ENCODE data around the gene ANXA11.
A peak's percentile ranks its signal among the peaks of the same experiment; 100 is the strongest.
"Not testable (repeated sequence)": the region's sequence is repeated elsewhere in the genome, so short reads cannot be mapped to it uniquely, and the experiment has no call there.

Gene ANXA11

DNA sequence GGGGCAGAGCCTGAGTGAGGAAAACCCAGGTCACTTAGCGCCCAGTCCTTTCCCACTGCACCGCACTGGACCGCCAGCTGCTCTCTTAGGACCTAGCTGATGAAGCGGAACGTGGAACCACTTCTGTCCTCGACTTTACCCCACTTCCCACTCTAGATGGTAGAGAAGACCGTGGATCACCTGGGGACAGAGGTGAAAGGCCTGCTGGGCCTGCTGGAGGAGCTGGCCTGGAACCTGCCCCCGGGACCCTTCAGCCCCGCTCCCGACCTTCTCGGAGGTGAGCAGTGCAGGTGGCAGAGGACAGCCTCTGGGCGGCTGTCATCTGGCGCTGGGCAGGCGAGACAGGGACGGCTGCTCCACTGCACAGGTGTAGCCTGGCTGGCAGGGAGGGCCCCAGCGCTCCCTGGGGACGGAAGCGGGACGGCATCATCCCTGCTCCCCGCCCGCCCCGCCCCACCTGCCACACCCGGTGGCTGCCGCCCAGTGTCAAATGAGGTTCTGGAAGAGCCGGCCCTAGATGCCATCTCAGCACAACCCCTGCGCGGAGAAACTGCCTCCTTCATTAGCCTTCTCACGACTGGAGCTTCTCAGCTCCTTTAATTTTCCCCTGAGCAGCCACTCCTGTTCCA is 61.2 kb downstream of the ANXA11 start:
- peak; percentile 17 for DNase-seq

DNA sequence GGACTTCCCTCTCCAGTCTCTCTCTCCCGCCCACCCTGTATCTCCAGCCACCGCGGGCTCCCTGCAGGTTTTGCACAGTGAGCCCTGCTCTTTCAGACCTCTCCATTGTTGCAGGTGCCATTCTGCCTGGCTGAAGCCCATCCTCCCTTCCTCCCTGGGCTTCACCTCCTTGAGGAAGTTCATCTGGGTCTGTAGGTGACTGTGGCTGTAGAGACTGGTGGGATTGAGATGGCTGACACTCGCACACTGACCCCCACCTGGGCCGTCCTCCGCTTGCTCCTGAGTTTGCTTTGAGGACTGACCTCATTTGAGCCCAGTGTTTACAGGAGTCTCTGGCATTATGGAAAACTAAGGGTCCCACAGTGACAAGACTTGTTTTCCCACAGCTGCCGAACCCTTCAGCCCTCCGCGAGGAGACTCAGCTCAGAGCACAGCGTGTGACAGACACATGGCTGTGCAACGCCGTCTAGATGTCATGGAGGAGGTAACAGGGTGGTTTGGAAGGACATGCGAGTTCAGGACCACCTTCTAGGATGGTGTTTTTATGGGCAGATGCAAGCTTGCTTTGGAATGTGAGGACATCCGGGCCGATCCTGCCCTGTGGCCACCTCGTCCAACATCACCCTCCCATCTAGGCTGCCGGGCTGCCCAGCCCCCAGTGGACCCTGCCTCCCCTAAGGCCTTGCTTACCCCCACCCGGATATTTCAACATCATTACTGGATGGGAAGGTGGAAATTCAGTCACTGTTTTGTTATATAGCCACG is 63.5 kb downstream of the ANXA11 start:
- DNase-seq: no peak

DNA sequence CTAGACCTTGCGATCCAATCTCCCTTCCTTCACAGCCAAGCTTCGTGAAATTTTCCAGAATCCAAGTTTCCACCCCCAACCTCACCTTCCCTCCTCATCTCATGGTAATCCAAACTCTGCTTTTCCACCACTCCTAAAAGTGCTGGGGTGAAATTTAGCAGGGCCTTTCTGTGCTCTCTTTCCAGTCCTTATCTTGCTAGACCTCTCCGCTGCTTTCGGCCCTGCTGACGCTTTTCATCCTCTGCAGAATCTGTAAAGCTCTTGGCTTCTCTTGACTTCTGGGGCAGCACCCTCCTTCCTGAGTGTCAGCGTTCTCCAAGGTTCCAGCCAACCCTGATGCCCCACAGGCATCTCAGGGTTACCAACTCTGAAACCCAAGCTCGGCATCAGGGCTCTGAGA is 65.1 kb downstream of the ANXA11 start:
- no peak for DNase-seq

DNA sequence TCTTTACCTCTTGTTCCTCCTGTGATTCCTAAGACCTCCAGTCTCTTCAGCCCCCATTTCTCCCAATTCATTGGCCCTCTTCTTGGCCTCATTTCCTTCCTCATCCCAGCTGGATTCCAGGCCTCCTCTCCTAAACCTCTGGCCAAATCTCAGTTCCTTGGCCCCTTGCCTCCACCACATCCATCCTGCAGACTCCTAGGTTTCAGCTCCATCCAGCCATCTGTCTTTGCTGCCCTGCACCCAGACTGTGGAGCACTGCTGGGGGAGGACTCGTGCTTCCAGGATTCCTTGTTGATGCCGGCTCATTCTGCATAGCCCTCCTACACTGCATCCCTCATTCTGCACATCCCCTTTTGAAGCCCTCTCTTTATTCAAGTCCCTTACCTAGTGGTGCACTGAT is 66.1 kb downstream of the ANXA11 start:
- DNase-seq: no peak

DNA sequence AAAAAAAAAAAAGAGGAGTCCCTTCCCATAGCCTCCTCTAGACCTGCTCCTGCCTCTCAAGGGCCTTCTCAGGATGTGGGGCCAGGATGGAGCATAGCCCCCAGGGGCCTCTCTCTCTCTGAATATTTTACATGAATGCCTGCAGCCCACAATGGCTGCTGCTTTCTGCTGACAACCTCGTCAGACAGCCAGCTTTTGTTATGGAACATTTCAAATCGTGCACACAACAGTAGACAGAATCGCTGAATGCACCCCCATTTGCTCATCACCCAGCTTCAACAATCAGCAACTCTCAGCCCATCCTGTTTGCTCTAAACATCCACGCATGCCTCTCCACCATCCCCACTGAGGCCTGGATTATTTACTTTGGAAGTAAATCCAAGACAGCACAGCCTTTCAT is 67.4 kb downstream of the ANXA11 start:
- no peak for DNase-seq

DNA sequence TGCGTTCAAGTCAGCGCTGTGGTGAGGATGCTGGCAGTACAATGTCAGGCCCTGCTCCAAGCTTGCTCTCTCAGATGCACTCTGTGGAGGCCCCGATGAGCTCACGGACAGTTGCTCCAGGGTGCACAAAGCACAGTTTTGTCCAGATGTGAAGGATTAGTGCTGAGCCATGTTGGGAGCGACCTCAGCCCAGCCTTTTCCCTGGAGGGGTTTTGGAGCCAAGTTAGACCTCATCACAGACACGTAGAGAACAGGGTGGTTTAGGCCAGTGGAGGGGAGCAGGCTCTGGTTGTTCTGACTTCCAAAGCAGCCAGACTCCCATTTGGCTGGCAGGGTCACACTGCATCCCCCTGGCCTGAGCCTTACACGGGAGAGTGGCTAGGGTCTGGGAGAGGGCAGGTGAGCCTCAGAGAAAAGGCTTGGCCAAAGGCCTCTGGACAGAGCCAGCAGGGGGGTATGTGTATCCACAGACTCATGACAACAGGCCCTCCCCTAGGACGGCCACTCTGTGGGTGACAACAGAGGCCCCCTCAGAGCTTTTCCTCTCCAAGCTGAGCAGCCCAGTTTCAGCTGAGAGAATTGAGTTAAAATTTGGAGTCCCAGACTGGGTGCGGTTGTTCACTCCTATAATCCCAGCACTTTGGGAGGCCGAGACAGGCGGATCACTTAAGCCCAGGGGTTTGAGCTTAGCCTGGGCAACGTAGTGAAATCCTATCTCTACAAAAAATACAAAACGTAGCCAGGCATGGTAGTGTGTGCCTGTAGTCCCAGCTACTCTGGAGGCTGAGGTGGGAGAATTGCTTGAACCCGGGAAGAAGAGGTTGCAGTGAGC is 68.1 kb downstream of the ANXA11 start:
- no peak for DNase-seq

DNA sequence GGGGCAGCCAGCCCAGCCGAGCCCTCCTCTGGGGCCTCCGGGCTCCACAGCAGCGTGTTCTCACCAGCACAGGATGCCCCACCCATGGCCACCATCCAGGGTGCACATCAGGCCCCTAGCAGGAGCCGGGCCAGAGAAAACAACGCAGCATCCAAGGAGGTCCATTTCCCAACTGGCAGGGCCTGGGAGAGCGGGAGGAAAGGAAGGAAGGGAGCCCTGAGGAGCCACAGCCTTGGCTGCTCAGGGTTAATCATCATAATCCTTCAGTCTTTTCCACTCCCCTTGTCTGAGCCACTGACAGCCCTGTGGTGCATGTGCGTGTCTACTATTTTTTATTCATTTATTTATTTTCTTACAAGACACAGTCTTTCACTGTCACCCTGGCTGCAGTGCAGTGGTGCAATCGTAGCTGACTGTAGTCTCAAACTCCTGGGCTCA is 69.2 kb downstream of the ANXA11 start:
- no peak for DNase-seq

DNA sequence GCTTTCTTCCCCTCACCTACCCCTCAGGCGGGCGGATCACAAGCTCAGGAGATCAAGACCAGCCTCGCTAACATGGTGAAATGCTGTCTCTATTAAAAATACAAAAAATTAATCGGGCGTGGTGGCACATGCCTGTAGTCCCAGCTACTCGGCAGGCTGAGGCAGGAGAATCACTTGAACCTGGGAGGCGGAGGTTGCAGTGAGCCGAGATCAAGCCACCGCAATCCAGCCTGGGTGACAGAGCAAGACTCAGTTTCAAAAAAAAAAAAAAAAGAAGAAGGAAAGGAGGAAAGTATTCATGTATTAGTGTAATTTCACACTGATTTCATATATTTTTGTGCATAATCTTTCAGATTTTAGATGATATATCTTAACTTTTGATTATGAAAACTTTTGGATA is 71.7 kb downstream of the ANXA11 start:
- DNase-seq: not testable (repeated sequence)

DNA sequence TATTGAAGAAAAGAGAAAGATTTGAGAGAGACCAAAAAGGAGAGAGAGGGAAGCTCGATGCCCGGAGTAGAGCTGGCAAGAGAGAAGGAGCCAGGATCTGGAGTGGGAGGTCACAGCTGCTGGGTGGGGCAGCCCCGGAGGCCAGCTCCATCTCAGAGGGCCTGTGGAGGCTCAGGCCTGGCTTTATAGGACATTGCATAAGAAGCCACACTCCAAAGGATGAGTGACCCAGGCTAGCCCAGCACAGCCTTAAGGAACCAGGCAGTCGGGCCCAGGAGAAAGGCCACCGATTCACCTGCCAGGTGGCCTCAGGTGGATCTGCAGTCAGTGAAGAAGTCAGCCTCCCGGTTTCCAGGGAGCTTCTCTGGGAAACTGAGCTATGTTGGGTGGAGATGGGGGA is 72.1 kb downstream of the ANXA11 start:
- DNase-seq: no peak

DNA sequence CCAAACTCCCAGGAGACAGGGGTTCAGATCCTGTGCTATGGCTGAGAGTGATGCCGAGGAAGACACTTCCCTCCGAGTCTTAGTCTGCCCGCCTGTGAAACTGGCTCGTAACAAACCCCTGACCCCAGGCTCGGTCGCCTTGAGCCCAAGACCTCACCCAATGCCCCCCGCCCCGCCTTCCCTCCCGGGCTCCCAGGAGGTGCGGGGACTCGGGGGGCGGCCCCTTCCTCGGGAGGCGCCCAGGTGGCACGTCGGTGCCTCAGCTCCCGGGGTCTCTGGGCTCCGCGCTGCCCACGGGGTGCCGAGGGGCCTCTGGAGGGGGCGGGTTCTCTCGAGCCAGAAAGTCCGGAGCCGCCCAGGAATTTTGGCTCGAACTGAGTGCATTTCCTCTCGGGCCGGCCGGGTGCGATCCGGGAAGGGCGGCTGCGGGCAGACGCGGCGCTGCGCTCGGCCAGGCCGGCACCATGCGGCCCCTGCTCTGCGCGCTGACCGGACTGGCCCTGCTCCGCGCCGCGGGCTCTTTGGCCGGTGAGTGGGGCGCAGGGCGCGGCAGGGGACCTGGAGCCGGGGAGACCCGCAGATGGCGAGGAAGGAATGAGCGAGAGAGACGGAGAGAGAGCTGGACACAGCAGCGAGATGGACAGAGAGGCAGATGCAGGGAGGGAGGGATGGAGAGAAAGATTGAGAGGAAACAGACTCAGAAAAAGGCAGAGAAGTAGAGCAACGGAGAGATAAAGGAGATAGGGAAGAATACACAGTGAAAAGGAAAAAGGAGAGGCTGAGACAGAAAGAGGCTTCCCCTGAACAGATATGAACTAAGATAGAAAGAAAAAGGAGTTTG is 72.8 kb downstream of the ANXA11 start, which contains the start of gene PLAC9:
Gene PLAC9, plus strand, starts transcription at position 432 of the 841 bp plus-strand sequence. Its CDS starts 33 bp downstream, at position 465.
- no peak for DNase-seq

DNA sequence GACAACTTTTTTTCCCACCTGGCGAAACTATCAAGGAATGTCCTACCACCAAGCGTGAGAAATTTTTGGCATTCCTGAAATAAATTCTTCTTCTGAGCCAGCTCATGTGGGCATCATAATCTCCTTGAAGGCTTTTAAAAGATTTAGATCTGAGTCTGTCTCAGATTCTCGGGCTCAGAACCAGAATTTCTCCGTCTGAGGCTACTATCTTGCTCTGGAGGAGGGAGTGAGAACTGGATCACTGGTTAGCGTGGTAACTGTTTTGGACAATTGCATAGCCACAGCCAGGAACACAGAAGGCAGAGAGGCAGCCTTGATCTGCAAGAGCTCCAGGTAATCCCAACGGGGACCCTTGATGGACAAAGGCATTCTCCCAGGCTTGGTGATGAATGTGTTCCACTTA is 73.8 kb downstream of the ANXA11 start:
- DNase-seq: no peak

DNA sequence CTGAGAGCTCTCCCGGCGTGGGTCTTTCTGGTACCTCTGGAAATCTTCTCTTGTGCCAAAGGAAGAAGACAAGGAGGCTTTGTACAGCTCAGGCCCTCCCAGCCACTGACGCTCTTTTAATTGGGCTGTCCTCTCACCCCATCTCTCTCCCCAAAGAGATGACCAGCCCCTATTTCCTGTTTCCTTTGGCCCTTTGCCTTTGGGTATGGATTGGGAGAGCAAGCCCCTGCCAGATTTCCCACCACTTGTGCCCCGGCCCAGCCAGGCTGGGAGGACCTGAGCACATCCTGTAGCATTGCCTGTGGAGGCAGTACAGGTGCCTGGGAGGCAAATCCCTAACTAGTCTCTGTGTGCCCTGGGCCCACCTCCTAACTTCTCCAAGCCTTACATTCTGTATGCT is 78.5 kb downstream of the ANXA11 start:
- DNase-seq: no peak

DNA sequence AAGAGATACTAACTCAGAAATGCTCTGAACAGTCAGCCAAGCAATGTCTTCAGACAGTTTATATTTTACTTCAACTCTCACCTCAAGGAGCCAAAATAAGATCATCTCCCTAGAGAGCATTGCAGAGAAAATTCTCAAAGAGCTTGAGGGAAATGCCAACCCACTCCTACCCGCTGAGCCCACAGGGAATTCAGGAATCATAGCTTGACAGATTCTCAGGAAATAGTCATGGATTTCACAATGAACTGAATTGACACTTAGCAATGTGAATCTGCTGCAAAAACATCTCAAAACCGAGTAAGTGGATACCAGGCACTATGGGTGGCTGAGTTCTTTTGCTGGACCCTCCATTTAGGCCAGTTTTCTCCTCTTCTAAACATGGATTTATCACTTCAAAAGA is 82.6 kb downstream of the ANXA11 start:
- no peak for DNase-seq

DNA sequence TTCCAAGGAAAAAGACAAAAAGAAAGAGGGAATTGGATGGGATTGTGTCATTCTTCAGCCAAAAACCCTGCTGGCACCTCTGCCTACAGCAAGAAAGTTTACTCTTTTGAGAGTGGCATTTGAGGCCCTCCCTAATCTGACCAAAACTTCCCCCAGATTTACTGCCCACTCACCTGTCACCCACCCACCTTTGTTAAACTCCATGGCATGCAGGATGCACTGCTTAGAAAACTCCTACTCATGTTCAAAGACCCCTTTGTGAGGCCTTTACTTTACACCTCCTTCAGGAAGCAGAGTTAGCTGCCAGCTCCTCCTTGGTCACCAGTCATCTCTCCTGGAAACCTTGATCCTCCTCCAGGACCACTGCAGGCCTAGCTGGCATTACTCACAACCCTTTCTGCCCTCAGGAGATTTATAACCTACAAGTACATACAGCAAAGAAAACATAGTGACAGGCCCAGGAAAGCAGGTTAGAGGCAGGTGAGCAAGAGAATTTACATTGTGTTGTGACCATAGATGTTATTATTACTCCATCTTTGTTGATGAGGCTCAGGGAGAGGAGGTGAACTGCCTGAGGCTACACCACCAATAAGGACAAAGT is 83.1 kb downstream of the ANXA11 start:
- DNase-seq: no peak

DNA sequence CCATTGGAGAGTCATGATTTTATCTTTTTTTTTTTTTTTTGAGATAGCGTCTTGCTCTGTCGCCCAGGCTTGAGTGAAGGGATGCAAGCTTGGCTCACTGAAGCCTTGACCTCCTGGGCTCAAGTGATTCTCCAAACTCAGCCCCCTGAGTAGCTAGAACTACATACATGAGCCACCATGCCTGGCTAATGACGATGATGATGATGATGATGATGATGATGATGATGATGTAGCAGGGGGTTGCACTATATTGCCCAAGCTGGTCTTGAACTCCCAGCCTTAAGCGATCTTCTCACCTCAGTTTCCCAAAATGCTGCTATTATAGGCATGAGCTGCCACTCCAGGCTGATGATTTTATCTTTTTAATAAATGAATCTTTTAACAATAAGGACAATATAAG is 86.7 kb downstream of the ANXA11 start:
- no peak for DNase-seq

DNA sequence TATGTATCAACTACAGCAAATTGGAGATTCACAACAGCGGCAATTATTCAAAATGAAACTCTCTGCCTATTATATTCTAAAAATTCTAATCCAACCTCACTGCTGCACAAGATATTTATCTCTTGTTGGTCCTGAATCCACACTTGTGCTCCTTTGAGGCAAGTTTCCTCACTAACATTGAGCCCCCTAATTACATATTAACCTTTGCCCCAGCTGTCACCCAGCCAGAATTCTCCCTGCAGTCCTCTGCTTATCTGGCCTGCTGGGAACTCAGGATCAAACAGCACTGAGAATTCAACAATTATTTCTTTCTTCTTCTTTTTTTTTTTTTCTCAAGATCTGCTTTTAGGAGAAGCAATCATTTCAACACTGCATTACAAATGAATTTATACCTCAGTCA is 94.4 kb downstream of the ANXA11 start:
- no peak for DNase-seq

DNA sequence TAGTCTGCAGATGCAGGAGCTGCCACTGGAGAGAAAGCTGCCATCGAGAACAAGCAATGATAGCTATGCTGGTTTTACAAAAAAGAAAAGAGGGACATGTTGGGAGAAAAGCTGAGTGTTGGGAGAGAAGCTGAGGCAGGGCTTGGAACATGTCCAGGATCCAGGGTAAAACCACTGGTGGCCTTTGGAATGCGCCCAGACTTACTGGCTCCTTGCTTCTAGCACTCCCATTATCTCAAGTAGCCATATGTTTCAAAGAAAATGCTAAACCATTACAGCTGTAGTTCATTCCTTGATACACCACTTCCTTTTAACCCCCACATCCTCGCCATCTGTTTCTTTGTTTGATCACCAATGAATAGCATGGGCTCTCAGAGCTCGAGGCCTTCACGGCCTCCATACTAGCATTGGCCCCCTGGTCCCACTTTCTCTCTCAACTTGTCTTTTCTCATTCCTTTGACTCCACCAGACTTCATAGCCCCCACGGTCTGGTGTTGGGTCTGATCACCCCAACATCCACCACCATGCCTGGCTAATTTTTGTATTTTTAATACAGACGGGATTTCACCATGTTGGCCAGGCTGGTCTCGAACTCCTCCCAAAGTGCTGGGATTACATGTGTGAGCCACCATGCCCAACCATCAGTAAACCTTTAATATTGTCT is 96.6 kb downstream of the ANXA11 start:
- DNase-seq: no peak

DNA sequence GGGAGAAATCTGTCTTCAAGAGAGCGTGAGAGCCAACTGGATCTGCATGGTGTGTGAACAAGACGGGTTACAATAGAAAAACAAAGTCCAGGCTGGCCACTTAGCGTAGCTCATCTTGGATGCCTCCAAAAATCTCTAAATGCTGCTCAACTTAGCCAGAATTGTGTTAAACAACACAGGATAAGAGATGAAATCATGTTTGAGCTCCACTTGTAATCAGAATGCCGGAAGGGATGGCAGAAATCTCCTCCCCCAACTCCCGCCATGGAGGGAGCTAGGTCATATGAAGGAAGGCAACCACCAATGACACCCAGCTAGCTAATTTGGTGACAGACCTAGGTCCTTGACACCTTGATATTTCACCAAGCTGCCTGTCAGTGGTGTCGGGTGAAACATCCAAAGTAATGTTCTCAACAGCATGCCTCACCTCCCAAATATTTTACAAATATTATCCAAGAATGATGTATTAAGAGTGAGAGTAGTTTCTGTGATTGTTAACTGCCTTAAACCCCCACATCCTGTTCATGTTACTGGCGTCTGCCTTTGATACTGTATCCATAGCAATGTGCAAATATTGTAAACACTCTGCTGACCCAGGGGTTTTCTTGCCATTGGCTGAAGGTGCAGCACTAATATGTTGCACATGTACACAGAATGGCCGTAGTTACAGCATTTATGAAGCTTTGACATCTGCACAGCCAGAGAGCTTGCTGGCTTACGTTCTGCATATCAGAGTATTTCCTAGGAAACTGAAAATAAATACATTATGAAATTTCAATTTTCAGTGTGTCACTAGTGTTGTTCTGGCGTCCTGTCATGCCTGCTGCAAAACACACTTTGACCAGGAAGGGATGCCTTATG is 101.0 kb downstream of the ANXA11 start:
- no peak for DNase-seq
